Hindlimb muscle (tissue), 1 donor: ENCODE measurements around the gene KDM5B. TPM values are rescaled to one million over a fixed set of nuclear protein-coding genes. Genes with fewer than 3 reads are reported as not detected.
"Not testable (repeated sequence)": the region's sequence is repeated elsewhere in the genome, so short reads cannot be mapped to it uniquely, and the experiment has no call there.

ENCODE experiments used
- DNase-seq: peaks from one replicate; pipeline ENCODE4 v3.0.0-alpha.2; 2013
- polyA plus RNA-seq: library from polyadenylated mRNA; unstranded; fragments of 120-200 nt; gene quantifications from one replicate; pipeline ENCODE4 v1.2.1, GENCODE V29; 2013; ENCODE audit not compliant: insufficient read length

Gene KDM5B
- polyA plus RNA-seq, 1 donor, result 43.0 TPM

DNA sequence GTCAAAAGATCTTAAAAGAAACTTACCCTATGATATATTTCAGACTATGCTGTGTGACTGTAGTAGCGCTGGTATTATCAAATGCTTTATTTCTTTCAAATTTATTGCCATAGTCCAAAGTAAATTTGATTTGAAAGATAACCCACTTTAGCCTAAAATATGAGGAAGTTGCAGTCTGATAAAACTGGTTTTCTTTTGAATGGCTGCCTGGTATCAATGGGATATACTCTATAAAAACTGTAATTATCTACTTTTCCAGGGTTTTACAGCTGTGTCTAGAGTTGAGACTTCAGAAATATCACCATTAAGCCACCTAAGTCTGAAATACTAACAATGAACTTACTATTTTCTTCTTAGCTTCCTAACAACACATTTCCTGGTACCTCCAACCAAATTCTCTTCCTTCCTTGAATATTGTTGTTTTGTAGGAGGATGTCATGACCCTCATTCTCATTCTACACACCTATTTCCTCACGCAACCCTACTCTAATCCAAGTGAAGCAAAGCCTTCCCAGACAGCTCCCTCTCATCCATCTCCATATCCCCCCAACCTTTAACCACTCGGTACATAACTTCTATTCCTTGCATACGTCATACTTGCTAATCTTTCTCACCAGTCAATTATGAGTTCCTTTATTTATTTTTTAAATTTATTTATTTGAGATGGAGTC, 17.0 kb downstream of the KDM5B start:
- no peak for DNase-seq

GRCh38 chr1:202788800-202789199, 19.4 kb downstream of the KDM5B start:
- no peak for DNase-seq

DNA sequence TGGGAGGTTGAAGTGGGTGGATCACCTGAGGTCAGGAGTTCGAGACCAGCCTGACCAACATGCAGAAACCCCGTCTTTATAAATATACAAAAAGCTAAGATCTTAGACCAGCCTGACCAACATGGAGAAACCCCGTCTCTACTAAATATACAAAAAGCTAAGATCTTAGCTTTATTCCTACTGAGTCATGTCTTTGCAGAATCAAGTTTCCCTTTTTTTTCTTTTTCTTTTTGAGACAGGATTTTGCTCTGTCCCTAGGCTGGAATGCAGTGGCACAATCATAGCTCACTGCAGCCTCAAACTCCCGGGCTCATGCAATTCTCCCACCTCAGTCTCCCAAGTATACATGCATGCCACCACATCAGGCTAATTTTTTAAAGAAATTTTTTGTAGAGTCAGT, 21.4 kb downstream of the KDM5B start:
- DNase-seq, result no peak

DNA sequence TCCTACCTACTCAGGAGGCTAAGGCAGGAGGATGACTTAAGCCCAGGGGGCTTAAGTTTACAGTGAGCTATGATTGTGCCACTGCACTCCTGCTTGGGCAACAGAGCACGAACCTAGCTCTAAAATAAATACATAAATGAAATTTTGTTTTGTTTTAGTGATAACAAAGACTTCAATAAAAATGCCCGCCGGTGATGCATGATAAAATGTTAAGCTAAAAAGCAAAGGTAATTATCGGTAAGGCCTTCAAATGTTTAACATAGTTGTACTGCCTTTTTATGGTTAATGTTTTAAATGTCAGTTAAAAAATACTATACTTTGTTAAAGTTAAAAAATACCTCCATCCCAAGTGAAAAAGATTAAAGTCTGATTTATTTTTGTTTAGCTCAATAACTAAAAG, 27.0 kb downstream of the KDM5B start:
- no peak for DNase-seq

GRCh38 chr1:202770135-202770534, 38.1 kb downstream of the KDM5B start:
- DNase-seq, result no peak

- no peak for DNase-seq
These were observed 42.5 kb downstream of the KDM5B start for GRCh38 chr1:202765721-202766120.

- no peak for DNase-seq
These were observed 46.2 kb downstream of the KDM5B start for GRCh38 chr1:202762019-202762418.

GRCh38 chr1:202760589-202760988, 47.6 kb downstream of the KDM5B start:
- DNase-seq, result no peak

- no peak for DNase-seq
These were observed 51.8 kb downstream of the KDM5B start for GRCh38 chr1:202756391-202756790.

DNA sequence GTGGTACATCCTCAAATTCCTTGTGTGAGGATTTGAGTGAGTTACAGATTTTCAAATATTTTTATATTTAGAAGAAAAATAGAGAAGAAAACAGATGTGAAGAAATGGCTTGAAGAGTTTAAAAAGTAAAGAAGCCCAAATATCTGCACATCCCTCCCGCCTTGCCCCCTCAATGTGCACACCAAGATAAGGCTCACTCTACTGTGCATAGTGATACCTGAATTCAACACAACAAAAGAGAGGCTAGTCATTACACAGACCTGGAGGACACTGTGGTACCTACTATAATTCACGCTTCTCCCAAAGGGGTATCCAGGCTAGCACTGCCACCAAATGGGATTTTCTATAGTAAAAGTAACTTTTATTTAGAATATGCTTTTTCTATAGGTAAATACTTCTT, 53.9 kb downstream of the KDM5B start:
- DNase-seq, result no peak

- DNase-seq, result no peak
These were observed 55.4 kb downstream of the KDM5B start for GRCh38 chr1:202752774-202753173.

DNA sequence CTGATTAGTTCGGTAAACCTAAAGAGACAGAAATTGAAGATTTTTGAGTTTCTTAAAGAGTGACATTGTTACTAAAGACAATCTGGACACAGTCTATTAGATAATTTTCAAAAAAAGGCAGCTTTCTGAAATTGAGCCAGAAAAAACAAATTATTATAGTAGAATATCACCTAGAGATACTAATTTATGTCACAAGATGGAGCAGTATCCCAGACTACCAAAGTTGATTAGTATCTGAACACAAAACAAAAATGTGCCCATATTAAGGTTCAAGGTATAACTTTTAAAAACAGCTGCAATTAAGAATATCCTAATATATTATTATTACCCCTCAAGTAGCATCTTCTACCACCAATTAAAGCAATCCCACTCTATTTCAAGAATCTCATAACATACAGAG, 57.5 kb downstream of the KDM5B start:
- no peak for DNase-seq

DNA sequence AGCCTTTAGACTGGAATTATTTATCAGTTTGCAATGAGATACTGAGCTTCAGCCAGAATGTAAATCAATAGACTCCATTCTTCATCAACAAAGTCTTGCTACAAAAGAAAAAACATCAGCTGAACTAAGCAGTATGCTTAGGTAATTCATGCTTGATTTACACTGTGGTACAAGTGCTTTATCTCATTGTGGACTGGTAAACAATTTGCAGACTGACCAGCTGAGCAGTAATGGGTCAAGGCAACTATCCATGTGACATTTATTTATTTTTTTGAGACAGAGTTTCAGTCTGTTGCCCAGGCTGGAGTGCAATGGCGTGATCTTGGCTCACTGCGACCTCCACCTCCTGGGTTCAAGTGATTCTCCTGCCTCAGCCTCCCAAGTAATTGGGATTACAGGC, 58.2 kb downstream of the KDM5B start:
- no peak for DNase-seq

GRCh38 chr1:202745323-202745888, 62.8 kb downstream of the KDM5B start:
- no peak for DNase-seq

- DNase-seq, result not testable (repeated sequence)
These were observed 63.5 kb downstream of the KDM5B start for GRCh38 chr1:202744770-202745169.

- DNase-seq, result no peak
These were observed 65.7 kb downstream of the KDM5B start for GRCh38 chr1:202742496-202742895.

DNA sequence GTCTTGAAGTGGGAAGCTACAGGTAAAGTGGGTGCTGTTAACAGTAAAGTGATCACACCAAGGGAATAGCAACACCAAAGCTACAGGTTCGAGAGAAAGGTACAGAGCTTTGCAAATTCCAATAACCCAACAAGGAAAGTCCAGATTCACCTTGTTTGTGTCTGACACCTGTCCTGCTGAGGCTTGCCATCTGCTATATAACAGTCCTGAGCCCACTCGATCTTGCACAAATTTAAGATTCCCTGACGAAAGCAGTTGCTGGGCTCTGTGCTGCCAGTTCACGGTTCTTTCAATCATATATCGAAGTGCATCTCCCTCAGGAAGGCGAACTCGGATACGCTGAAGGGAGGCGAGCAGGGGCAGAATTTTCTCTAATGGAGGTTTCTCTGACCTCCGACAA, 75.0 kb downstream of the KDM5B start:
- DNase-seq, result no peak

DNA sequence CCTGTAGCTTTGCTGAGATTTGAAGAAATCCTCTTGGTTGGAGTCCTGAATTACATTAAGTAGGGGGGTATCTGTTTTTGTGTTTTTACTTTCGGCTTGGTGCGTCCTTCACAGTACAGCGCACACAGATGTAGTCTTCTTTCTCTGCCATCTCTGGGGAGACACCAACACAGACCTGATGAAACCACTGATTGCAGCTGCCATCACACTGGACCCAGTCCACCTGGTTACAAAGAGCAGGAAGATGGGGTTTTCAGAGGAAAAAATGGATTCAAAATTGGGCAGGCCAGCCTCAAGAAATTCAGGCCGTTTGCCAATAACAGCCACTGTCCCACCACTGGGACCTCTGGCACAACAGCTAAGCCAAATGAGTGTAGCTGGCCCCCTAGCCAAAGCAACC, 79.3 kb downstream of the KDM5B start:
- no peak for DNase-seq

DNA sequence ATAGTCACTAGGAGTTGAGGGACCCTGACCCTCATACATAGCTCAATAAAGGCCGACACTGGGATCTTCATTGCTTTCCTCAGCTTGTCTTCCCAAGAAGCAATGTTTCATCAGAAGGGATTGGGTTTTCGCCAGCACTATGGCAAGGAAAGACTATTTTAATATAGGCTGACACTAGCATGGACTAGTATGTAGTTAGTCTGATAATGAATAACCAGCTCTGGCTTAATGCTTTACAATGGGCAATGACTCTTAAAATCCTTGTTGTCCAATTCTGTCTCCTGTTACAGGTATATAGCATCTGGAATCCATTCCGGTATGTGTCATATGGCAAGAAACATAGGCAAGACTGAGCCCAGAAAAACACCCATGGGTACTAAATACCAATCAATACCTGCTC, 82.7 kb downstream of the KDM5B start:
- no peak for DNase-seq

- DNase-seq, result no peak
These were observed 84.5 kb downstream of the KDM5B start for GRCh38 chr1:202723708-202724107.

- DNase-seq, result not testable (repeated sequence)
These were observed 85.2 kb downstream of the KDM5B start for GRCh38 chr1:202723046-202723445.

DNA sequence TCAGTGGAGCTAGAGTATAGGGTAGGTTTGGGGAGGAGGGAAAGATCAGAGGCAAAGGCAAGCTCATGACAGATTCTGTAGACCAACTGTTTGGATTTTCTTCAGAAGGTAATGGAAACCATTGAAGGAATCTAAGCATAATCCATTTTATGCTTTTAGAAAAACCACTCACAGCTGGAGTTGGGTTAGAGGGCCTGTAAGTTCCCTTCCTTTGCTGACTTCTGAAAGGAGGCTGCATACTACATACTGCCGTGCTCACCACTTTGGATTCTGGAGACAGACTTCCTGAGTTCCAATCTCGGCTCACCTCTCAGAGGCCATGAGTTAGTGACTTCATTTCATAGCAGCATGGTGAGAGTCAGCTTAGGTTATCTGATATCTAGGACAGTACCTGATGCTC, 91.6 kb downstream of the KDM5B start:
- no peak for DNase-seq

- DNase-seq, result not testable (repeated sequence)
These were observed 94.0 kb downstream of the KDM5B start for GRCh38 chr1:202714202-202714601.

GRCh38 chr1:202713110-202713509, 95.1 kb downstream of the KDM5B start:
- DNase-seq, result no peak
